ENCODE data around the gene GPR137C. TPM values are rescaled to one million over a fixed set of nuclear protein-coding genes. Genes with fewer than 3 reads are reported as not detected.

GPR137C gene
- total RNA-seq, 4 donors from 2014 or later, result 0.20 to 1.4 (median 1.1) TPM

DNA sequence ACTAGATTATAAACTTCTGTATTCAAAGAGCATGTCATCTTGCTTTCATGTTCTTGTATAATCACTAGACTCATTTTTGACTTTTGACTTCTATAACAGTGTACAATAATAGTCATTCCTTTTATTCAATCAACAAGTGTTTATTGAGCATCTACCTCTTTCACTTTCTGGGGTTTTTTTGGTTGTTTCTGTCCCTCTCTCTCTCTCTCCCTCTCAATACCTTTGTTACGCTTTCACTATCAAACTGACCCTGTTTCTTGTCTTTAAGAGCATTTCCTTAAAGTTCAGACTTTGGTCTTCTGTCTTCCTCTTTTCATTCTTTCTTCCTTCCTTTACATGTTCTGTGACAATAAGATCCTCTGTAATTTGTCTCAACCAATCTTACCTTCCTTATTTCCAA, 49.5 kb downstream of the GPR137C start:
- no peak overlapping the region for H3K27ac ChIP-seq
- H3K9me3 ChIP-seq, result no peaks in the 10 kb centered on the region
- intact Hi-C loops (cut with DNase I), result no loop called here
- TF ChIP-seq, protein P1, sequence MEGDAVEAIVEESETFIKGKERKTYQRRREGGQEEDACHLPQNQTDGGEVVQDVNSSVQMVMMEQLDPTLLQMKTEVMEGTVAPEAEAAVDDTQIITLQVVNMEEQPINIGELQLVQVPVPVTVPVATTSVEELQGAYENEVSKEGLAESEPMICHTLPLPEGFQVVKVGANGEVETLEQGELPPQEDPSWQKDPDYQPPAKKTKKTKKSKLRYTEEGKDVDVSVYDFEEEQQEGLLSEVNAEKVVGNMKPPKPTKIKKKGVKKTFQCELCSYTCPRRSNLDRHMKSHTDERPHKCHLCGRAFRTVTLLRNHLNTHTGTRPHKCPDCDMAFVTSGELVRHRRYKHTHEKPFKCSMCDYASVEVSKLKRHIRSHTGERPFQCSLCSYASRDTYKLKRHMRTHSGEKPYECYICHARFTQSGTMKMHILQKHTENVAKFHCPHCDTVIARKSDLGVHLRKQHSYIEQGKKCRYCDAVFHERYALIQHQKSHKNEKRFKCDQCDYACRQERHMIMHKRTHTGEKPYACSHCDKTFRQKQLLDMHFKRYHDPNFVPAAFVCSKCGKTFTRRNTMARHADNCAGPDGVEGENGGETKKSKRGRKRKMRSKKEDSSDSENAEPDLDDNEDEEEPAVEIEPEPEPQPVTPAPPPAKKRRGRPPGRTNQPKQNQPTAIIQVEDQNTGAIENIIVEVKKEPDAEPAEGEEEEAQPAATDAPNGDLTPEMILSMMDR (IDR thresholded peaks at IDR 0.05), result no peak
- no peak for TF ChIP-seq POLR2A (IDR thresholded peaks at IDR 0.05)
- H3K36me3 ChIP-seq, result no peaks in the 10 kb centered on the region
- no peak for DNase-seq
- H3K4me1 ChIP-seq, result no peaks in the 10 kb centered on the region
- no peak overlapping the region for H3K4me3 ChIP-seq (replicated peaks in 1 of 3)
- 87 to 97% methylated on average over 1 of the region's 1 CpG for WGBS, 2 donors
- H3K27me3 ChIP-seq, result no peaks in the 10 kb centered on the region

- intact Hi-C loops (cut with DNase I), result no loop called here
- Histone ChIP-seq H3K4me3 (replicated peaks in 1 of 3) (no peak overlapping the region), H3K4me1 (no peaks in the 10 kb centered on the region), H3K36me3 (no peaks in the 10 kb centered on the region), H3K27ac (no peak overlapping the region), H3K9me3 (no peaks in the 10 kb centered on the region), H3K27me3 (no peaks in the 10 kb centered on the region)
- TF ChIP-seq, protein P1 (IDR thresholded peaks at IDR 0.05), result no peak
- TF ChIP-seq POLR2A (IDR thresholded peaks at IDR 0.05), result no peak
- DNase-seq, result no peak
- 71 to 72% methylated on average over 1 of the region's 1 CpG for WGBS, 2 donors
Measured at GRCh38 chr14:52607061-52607460, 54.4 kb downstream of the GPR137C start.

GRCh38 chr14:52609445-52610044, 56.9 kb downstream of the GPR137C start:
- 98 to 99% methylated on average over 4 to 5 of the region's 5 CpGs for WGBS, 2 donors
- Histone ChIP-seq H3K4me3 (replicated peaks in 1 of 3) (no peak overlapping the region), H3K4me1 (no peaks in the 10 kb centered on the region), H3K9me3 (no peaks in the 10 kb centered on the region), H3K36me3 (no peaks in the 10 kb centered on the region), H3K27me3 (no peaks in the 10 kb centered on the region), H3K27ac (no peak overlapping the region)
- intact Hi-C loops (cut with DNase I), result no loop called here
- TF ChIP-seq POLR2A (IDR thresholded peaks at IDR 0.05), result no peak
- TF ChIP-seq, protein P1 (IDR thresholded peaks at IDR 0.05), result no peak
- DNase-seq, result no peak

DNA sequence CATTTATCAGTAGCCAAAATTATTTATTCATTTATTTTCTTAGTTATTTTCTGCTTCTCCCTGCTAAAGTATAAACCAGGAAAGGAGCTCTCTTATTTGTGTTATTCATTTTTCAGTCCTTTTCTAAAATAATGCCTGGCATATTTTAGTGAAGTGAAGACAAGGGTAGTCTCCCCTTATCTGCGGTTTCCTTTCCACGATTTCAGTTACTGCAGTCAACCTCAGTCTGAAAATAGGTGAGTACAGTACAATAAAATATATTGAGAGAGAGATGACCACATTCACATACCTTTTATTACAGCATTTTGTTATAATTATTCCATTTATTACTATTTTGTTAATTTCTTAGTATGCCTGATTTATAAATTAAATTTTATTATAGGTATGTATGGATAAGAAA, 57.6 kb downstream of the GPR137C start:
- WGBS, 2 donors, result 95% methylated on average over 2 of the region's 2 CpGs
- no peaks in the 10 kb centered on the region for H3K36me3 ChIP-seq
- no peaks in the 10 kb centered on the region for H3K27me3 ChIP-seq
- no peaks in the 10 kb centered on the region for H3K9me3 ChIP-seq
- DNase-seq, result no peak
- intact Hi-C loops (cut with DNase I), result no loop called here
- no peaks in the 10 kb centered on the region for H3K4me1 ChIP-seq
- TF ChIP-seq, protein P1 (IDR thresholded peaks at IDR 0.05), result no peak
- no peak for TF ChIP-seq POLR2A (IDR thresholded peaks at IDR 0.05)
- no peak overlapping the region for H3K27ac ChIP-seq
- H3K4me3 ChIP-seq (replicated peaks in 1 of 3), result no peak overlapping the region

DNA sequence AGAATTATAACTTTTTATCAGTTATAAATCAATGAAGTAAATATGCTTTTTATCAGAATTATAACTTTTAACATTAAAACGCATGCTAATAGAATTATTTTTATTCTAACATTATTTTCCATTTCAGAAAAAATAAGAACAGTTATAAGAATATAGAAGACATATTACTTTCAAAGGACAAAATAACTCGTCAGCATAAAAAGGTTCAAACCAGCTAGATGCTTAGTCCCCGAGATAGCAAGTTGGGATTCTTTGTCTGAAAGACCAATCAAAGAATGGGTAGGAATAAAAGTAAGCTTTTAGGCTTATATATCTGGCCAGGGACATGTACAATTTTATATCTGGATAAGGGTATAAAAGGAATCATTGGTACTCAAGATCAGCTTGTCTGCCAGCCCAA, 66.0 kb downstream of the GPR137C start:
- H3K27me3 ChIP-seq, result no peaks in the 10 kb centered on the region
- no peaks in the 10 kb centered on the region for H3K9me3 ChIP-seq
- no peak overlapping the region for H3K4me3 ChIP-seq (replicated peaks in 1 of 3)
- no peak overlapping the region for H3K27ac ChIP-seq
- intact Hi-C loops (cut with DNase I), result no loop called here
- DNase-seq, result no peak
- H3K4me1 ChIP-seq, result no peaks in the 10 kb centered on the region
- WGBS, 2 donors, result 94 to 96% methylated on average over 3 of the region's 3 CpGs
- TF ChIP-seq POLR2A (IDR thresholded peaks at IDR 0.05), result no peak
- TF ChIP-seq, protein P1 (IDR thresholded peaks at IDR 0.05), result no peak
- no peaks in the 10 kb centered on the region for H3K36me3 ChIP-seq
